Activated T-helper 9 cell treated with anti-CD3 and anti-CD28 coated beads, Interleukin-2, amount 50 U/mL, for 16 hours (primary cell): ENCODE data around the gene ASB9.
"Not testable (repeated sequence)": the region's sequence is repeated elsewhere in the genome, so short reads cannot be mapped to it uniquely, and the experiment has no call there.

Source experiments
- DNase-seq: peaks from one replicate; pipeline ENCODE4 v3.0.0-alpha.2; 2020; ENCODE audit warnings: low read depth

ASB9 gene

GRCh38 chrX:15241301-15241700 is 28.6 kb downstream of the ASB9 start:
- no peak for DNase-seq

GRCh38 chrX:15240414-15240813 is 29.5 kb downstream of the ASB9 start:
- no peak for DNase-seq

GRCh38 chrX:15236146-15236545 is 33.7 kb downstream of the ASB9 start:
- no peak for DNase-seq

- DNase-seq = no peak
Observed at GRCh38 chrX:15235001-15235400, 34.9 kb downstream of the ASB9 start.

- no peak for DNase-seq
Observed at GRCh38 chrX:15233416-15234015, 36.4 kb downstream of the ASB9 start.

GRCh38 chrX:15224747-15225146 is 45.1 kb downstream of the ASB9 start:
- DNase-seq = no peak

GRCh38 chrX:15221321-15221720 is 48.6 kb downstream of the ASB9 start:
- DNase-seq = no peak

GRCh38 chrX:15217161-15217560 is 52.7 kb downstream of the ASB9 start:
- DNase-seq = no peak

- no peak for DNase-seq
Observed at GRCh38 chrX:15216280-15216679, 53.6 kb downstream of the ASB9 start.

- no peak for DNase-seq
Observed at GRCh38 chrX:15215366-15215765, 54.5 kb downstream of the ASB9 start.

GRCh38 chrX:15214588-15214987 is 55.3 kb downstream of the ASB9 start:
- no peak for DNase-seq

GRCh38 chrX:15209096-15209495 is 60.8 kb downstream of the ASB9 start:
- no peak for DNase-seq

GRCh38 chrX:15207994-15208393 is 61.9 kb downstream of the ASB9 start:
- DNase-seq = no peak

- DNase-seq = no peak
Observed at GRCh38 chrX:15207384-15207783, 62.5 kb downstream of the ASB9 start.

- DNase-seq = no peak
Observed at GRCh38 chrX:15206306-15206705, 63.6 kb downstream of the ASB9 start.

- DNase-seq = no peak
Observed at GRCh38 chrX:15204130-15204751, 65.6 kb downstream of the ASB9 start.

GRCh38 chrX:15203694-15204093 is 66.2 kb downstream of the ASB9 start:
- DNase-seq = no peak

- no peak for DNase-seq
Observed at GRCh38 chrX:15202454-15203177, 67.3 kb downstream of the ASB9 start.

- DNase-seq = no peak
Observed at GRCh38 chrX:15200871-15201270, 69.0 kb downstream of the ASB9 start.

- not testable (repeated sequence) for DNase-seq
Observed at GRCh38 chrX:15198608-15199202, 71.2 kb downstream of the ASB9 start.

GRCh38 chrX:15194146-15194545 is 75.7 kb downstream of the ASB9 start:
- no peak for DNase-seq
